Tibial nerve (tissue), 4 donors: Measurements from ENCODE around the gene HSDL2. TPM values are rescaled to one million over a fixed set of nuclear protein-coding genes. Genes with fewer than 3 reads are reported as not detected.

Experiments
- DNase-seq, 2 donors: peaks; one replicate each; pipeline ENCODE4 v3.0.0-alpha.2; 2019; ENCODE audit warnings: low spot score in 2 of 2
- H3K27ac ChIP-seq, 4 donors: fragments of 200-600 bp; sonication (generic) in 3 of 4; one replicate each; pipeline ENCODE4 v1.5.1; 2017 to 2019; ENCODE audit warnings: mild to moderate bottlenecking in 1 of 4
- H3K27me3 ChIP-seq, 2 donors: fragments of 200-600 bp; sonication (generic) in 1 of 2; one replicate each; pipeline versions ENCODE4 v1.5.1 to v1.6.0; 2017 to 2019
- H3K36me3 ChIP-seq, 3 donors: fragments of 200-600 bp; sonication (generic); one replicate each; pipeline ENCODE4 v1.5.1; 2018 to 2019
- H3K4me1 ChIP-seq, 4 donors: fragments of 200-600 bp; sonication (generic) in 3 of 4; one replicate each; pipeline ENCODE4 v1.5.1; 2017 to 2019
- H3K4me3 ChIP-seq, 4 donors: fragments of 200-600 bp; sonication (generic) in 3 of 4; one replicate each; pipeline ENCODE4 v1.5.1; 2017 to 2019; ENCODE audit warnings: mild to moderate bottlenecking in 1 of 4, moderate library complexity in 1 of 4
- H3K9me3 ChIP-seq, 4 donors: fragments of 200-600 bp; sonication (generic) in 3 of 4; one replicate each; pipeline ENCODE4 v1.5.1; 2017 to 2019
- CTCF ChIP-seq, 5 experiments: fragments of 200-600 bp in 3 of 5; fragments of 450-650 bp in 2 of 5; sonication (generic) in 3 of 5; IDR thresholded peaks; one replicate each; pipeline ENCODE4 v1.5.1; 2016 to 2019; ENCODE audit warnings: antibody characterized with exemption in 5 of 5, mild to moderate bottlenecking in 3 of 5, moderate library complexity in 2 of 5
- EP300 ChIP-seq, 2 donors: sonication (generic); formaldehyde crosslinking; IDR thresholded peaks; one replicate each; pipeline ENCODE4 v1.6.1; 2017; ENCODE audit warnings: antibody characterized with exemption in 2 of 2, mild to moderate bottlenecking in 1 of 2
- POLR2A ChIP-seq, 2 donors: fragments of 450-650 bp; IDR thresholded peaks; one replicate each; pipeline ENCODE4 v1.6.1; 2017; ENCODE audit warnings: antibody characterized with exemption in 2 of 2, mild to moderate bottlenecking in 2 of 2, moderate library complexity in 2 of 2
- WGBS, 2 donors: methylation state at CpG; one replicate each; pipeline ENCODE4 v1.1.5; 2018; 5-methylcytosine and 5-hydroxymethylcytosine counted together
- total RNA-seq, 4 donors: library from RNA; depleted of rRNA; stranded (reverse); fragments of >200 nt; gene quantifications; one replicate each; pipeline ENCODE4 v1.1.0, GENCODE V29; 2016

Gene HSDL2
- total RNA-seq, 4 donors from 2014 or later = 34.1 to 48.9 (median 37.7) TPM

- H3K36me3 ChIP-seq = peaks cover 0 to 3% (median 0%) of the 10 kb centered on the region in 3 donors
- H3K27me3 ChIP-seq = no peaks in the 10 kb centered on the region
- 0% methylated on average over 23 to 35 of the region's 57 CpGs for WGBS, 2 donors
- DNase-seq = peak; percentile 98 to 99
- peak overlapping the region; percentile 61 to 89 (median 81) for H3K4me3 ChIP-seq
- no peaks in the 10 kb centered on the region for H3K9me3 ChIP-seq
- TF ChIP-seq EP300 (IDR thresholded peaks at IDR 0.05) (peak; percentile 78 to 97), CTCF (IDR thresholded peaks at IDR 0.05) (peak in 2 of 5 experiments; percentile 26 to 55), POLR2A (IDR thresholded peaks at IDR 0.05) (peak; percentile 84 to 91)
- peaks cover 0 to 55% (median 2%) of the 10 kb centered on the region in 4 donors for H3K4me1 ChIP-seq
- H3K27ac ChIP-seq = peak overlapping the region; percentile 96 to 99 (median 98)
Observed at GRCh38 chr9:112379177-112380101, 469 bp upstream of the HSDL2 start.

GRCh38 chr9:112380825-112381221, 915 bp downstream of the HSDL2 start:
- Histone ChIP-seq H3K4me3 (peak overlapping the region; percentile 61 to 89 (median 81)), H3K9me3 (no peaks in the 10 kb centered on the region), H3K27ac (peak overlapping the region; percentile 85 to 99 (median 97)), H3K36me3 (no peaks in the 10 kb centered on the region), H3K4me1 (peaks cover 0 to 62% (median 2%) of the 10 kb centered on the region in 4 donors), H3K27me3 (no peaks in the 10 kb centered on the region)
- DNase-seq = no peak
- TF ChIP-seq CTCF (IDR thresholded peaks at IDR 0.05) = no peak
- TF ChIP-seq POLR2A (IDR thresholded peaks at IDR 0.05) = no peak
- TF ChIP-seq EP300 (IDR thresholded peaks at IDR 0.05) = no peak
- WGBS, 2 donors = 42 to 44% methylated on average over 7 of the region's 7 CpGs

GRCh38 chr9:112382066-112382465, 2.2 kb downstream of the HSDL2 start:
- Histone ChIP-seq H3K27ac (no peak overlapping the region), H3K9me3 (no peaks in the 10 kb centered on the region), H3K4me1 (peaks cover 0 to 61% (median 2%) of the 10 kb centered on the region in 4 donors), H3K4me3 (no peak overlapping the region), H3K36me3 (no peaks in the 10 kb centered on the region), H3K27me3 (no peaks in the 10 kb centered on the region)
- TF ChIP-seq CTCF (IDR thresholded peaks at IDR 0.05) = no peak
- no peak for TF ChIP-seq EP300 (IDR thresholded peaks at IDR 0.05)
- TF ChIP-seq POLR2A (IDR thresholded peaks at IDR 0.05) = no peak
- no peak for DNase-seq
- WGBS, 2 donors = 95 to 97% methylated on average over 7 of the region's 7 CpGs

- no peak overlapping the region for H3K27ac ChIP-seq
- no peak for DNase-seq
- H3K4me1 ChIP-seq = peaks cover 0 to 55% (median 1%) of the 10 kb centered on the region in 4 donors
- no peak for TF ChIP-seq CTCF (IDR thresholded peaks at IDR 0.05)
- no peak for TF ChIP-seq EP300 (IDR thresholded peaks at IDR 0.05)
- no peak for TF ChIP-seq POLR2A (IDR thresholded peaks at IDR 0.05)
- no peaks in the 10 kb centered on the region for H3K9me3 ChIP-seq
- 58 to 65% methylated on average over 11 of the region's 11 CpGs for WGBS, 2 donors
- H3K36me3 ChIP-seq = peaks cover 0 to 3% (median 0%) of the 10 kb centered on the region in 3 donors
- no peak overlapping the region for H3K4me3 ChIP-seq
- no peaks in the 10 kb centered on the region for H3K27me3 ChIP-seq
Observed at GRCh38 chr9:112382501-112383364, 2.8 kb downstream of the HSDL2 start.
